ENCODE results near the gene COP1.
"Not testable (repeated sequence)": the region's sequence is repeated elsewhere in the genome, so short reads cannot be mapped to it uniquely, and the experiment has no call there.

COP1 gene

GRCh38 chr1:176032040-176032645 is 174.9 kb downstream of the COP1 start:
- no peak for DNase-seq

DNA sequence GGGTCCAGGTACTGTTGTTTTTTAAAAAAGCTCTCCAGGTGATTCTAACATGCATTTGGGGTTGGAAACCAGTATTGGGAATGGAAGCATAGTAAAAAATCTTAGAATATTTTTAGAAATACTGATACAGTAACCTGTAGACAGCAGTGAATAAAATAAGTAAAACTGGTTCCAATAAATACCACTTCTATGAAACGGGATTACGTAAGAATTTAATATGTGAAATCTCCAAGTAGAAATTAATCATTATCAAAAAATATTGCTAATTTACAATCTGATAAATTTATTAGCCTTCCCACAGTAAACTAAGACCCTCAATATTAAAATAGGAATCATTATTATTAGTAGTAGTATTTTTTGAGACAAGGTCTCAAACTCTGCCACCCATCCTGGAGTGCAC is 177.5 kb downstream of the COP1 start:
- DNase-seq: no peak

- no peak for DNase-seq
These were observed 177.9 kb downstream of the COP1 start for GRCh38 chr1:176029155-176029554.

DNA sequence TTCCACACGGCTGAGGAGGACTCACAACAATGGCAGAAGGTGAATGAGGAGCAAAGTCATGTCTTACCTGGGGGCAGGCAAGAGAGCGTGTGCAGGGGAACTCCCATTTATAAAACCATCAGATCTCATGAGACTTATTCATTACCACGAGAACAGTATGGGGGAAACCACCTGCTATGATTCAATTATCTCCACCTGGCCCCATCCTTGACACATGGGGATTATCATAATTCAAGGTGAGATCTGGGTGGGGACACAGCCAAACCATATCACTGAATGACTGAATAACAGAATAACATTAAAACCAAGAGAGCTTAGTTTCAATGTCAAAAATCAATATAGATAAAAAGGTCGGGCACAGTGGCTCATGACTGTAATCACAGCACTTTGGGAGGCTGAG is 179.2 kb downstream of the COP1 start:
- not testable (repeated sequence) for DNase-seq

DNA sequence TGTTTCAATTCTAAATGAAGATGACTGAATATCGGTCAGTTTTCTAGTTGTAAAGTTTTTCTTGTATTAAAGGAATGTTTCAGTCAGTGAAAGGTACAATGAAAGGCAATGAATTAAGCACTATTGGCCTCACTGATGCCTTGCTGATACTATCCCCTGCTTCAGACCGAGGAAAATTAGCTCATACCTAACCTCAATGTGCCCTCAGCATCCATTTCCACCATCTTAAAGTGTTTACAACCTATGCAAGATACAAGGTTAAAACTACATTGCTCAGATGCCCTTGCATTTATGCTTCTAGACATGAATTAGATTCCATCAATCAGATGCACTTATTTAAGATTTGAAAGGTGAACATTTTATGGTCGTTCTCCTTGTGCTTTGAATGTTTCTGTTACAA is 184.5 kb downstream of the COP1 start:
- no peak for DNase-seq

- DNase-seq: no peak
These were observed 189.4 kb downstream of the COP1 start for GRCh38 chr1:176017722-176018121.

DNA sequence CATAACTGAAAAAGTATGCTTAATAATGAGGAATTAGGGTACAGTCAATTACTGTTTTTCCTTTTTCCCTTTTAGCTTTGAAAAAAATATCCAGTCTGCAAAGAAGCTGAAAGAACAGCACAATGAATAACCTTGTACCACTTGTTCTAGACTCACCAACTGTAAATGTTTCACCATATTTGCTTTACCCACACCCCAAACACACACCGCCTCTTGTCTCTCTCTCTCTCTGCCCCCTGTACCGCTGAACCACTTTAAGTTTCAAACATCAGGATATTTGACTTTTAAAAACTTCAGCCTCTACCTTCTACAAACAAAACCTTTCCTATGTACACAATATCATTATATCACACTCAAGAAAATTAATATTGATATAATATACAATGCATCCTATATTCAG is 197.1 kb downstream of the COP1 start:
- DNase-seq: no peak

DNA sequence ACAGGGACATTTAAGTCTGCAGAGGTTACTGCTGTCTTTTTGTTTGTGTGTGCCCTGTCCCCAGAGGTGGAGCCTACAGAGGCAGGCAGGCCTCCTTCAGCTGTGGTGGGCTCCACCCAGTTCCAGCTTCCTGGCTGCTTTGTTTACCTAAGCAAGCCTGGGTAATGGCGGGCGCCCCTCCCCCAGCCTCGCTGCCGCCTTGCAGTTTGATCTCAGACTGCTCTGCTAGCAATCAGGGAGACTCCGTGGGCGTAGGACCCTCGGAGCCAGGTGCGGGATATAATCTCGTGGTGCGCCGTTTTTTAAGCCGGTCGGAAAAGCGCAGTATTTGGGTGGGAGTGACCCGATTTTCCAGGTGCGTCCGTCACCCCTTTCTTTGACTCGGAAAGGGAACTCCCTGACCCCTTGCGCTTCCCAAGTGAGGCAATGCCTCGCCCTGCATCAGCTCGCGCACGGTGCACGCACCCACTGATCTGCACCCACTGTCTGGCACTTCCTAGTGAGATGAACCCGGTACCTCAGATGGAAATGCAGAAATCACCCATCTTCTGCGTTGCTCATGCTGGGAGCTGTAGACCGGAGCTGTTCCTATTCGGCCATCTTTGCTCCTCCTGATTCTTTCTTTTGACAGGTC is 199.2 kb downstream of the COP1 start:
- DNase-seq: not testable (repeated sequence)

- DNase-seq: not testable (repeated sequence)
These were observed 212.4 kb downstream of the COP1 start for GRCh38 chr1:175994660-175995059.

DNA sequence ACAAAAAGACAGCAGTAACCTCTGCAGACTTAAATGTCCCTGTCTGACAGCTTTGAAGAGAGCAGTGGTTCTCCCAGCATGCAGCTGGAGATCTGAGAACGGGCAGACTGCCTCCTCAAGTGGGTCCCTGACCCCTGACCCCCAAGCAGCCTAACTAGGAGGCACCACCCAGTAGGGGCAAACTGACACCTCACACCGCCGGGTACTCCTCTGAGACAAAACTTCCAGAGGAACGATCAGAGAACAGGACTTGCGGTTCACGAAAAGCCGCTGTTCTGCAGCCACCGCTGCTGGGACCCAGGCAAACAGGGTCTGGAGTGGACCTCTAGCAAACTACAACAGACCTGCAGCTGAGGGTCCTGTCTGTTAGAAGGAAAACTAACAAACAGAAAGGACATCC is 214.3 kb downstream of the COP1 start:
- not testable (repeated sequence) for DNase-seq

DNA sequence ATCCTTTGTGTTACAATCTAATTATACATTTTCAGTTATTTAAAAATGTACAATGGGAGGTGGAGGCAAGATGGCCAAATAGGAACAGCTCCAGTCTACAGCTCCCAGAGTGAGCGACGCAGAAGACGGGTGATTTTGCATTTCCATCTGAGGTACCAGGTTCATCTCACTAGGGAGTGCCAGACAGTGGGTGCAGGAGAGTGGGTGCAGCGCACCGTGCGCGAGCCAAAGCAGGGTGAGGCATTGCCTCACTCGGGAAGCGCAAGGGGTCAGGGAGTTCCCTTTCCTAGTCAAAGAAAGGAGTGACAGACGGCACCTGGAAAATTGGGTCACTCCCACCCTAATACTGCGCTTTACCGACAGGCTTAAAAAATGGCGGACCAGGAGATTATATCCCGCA is 214.9 kb downstream of the COP1 start:
- not testable (repeated sequence) for DNase-seq

DNA sequence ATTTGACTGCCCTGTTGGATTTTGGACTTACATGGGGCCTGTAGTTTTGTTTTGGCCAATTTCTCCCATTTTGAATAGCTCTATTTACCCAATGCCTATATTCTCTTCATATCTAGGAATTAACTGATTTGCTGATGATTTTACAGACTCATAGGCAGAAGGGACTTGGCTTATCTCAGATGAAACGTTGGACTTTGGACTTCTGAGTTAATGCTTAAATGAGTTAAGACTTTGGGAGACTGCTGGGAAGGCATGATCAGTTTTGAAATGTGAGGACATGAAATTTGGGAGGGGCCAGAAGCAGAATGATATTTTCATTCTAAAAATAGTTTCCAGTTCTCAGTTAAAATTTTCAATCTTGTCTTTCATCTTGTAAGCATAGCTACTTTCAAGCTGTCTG is 222.3 kb downstream of the COP1 start:
- DNase-seq: no peak

GRCh38 chr1:175984057-175984812 is 222.9 kb downstream of the COP1 start:
- no peak for DNase-seq

- DNase-seq: not testable (repeated sequence)
These were observed 223.7 kb downstream of the COP1 start for GRCh38 chr1:175983363-175983762.

GRCh38 chr1:175981128-175981527 is 226.0 kb downstream of the COP1 start:
- no peak for DNase-seq

DNA sequence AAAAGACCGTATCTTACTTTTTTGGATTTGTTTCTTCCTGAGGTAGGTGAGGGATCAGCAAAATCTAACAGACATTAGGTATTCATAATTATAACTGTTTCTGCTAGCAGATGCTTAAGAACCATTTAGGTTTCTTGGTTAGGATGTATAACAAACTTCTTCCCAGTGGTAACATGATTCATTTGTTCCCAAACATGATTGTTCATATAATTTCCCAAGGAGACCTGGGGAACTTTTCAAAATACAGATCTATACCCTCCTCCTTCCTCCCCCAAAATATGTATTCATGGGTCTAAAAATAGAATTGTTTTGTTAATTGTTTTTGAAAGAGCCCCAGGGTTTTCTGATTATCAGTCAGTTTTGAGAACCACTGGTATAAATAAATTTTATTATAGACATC is 228.2 kb downstream of the COP1 start:
- no peak for DNase-seq

- no peak for DNase-seq
These were observed 228.6 kb downstream of the COP1 start for GRCh38 chr1:175978476-175978875.

- no peak for DNase-seq
These were observed 230.0 kb downstream of the COP1 start for GRCh38 chr1:175976865-175977642.

DNA sequence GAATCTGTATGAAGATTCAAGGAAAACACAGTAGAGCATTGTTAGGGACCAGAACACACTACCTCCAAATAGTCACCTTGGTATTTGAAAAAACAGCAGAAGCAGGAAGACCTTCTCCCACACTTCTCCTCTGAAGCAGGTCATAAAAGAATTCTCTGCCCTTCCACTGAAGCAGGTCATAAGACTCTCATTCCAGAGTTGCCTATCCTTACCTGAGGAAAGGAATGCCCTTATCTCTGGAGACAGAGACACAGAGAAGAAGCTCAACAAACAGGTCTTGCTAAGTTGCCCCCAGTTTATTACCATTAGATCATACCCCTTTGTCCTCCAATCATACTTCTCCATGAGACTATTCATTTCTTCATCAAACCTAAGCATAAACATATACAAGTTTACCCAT is 237.9 kb downstream of the COP1 start:
- no peak for DNase-seq

- no peak for DNase-seq
These were observed 238.5 kb downstream of the COP1 start for GRCh38 chr1:175968486-175969172.

DNA sequence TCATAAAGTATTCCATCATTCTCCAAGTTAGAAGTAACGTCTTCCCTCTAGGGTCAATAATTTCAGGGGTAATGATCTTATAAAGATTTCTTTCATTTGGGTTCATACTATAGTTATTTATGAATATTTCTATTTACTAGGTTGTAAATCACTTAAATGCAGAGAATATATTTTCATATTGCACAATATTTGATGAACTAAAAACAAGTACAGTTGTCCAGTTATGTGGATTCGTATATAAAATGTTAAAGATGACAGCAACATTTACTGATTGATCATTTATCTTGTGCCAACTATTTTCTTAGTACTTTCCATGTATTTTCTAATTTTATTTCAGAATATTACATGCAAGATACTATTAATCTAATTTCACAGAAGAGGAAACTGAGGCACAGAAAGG is 243.3 kb downstream of the COP1 start:
- no peak for DNase-seq

- DNase-seq: no peak
These were observed 246.9 kb downstream of the COP1 start for GRCh38 chr1:175960169-175960568.

GRCh38 chr1:175951627-175952026 is 255.5 kb downstream of the COP1 start:
- DNase-seq: no peak

Measured in hematopoietic multipotent progenitor cell treated with erythropoietin and hydrocortisone succinate and interleukin-3 and kit ligand, for 6 days (in vitro differentiated cells).